NCI-H2227 treated with DMSO at 0.1 percent for 48 hours (cell line): ENCODE measurements around the gene AOC1.
"Not testable (repeated sequence)": the region's sequence is repeated elsewhere in the genome, so short reads cannot be mapped to it uniquely, and the experiment has no call there.

Source experiments
- DNase-seq: peaks from one replicate; lab custom pipeline; 2025; lab: John Stamatoyannopoulos, UW

Gene AOC1, protein sequence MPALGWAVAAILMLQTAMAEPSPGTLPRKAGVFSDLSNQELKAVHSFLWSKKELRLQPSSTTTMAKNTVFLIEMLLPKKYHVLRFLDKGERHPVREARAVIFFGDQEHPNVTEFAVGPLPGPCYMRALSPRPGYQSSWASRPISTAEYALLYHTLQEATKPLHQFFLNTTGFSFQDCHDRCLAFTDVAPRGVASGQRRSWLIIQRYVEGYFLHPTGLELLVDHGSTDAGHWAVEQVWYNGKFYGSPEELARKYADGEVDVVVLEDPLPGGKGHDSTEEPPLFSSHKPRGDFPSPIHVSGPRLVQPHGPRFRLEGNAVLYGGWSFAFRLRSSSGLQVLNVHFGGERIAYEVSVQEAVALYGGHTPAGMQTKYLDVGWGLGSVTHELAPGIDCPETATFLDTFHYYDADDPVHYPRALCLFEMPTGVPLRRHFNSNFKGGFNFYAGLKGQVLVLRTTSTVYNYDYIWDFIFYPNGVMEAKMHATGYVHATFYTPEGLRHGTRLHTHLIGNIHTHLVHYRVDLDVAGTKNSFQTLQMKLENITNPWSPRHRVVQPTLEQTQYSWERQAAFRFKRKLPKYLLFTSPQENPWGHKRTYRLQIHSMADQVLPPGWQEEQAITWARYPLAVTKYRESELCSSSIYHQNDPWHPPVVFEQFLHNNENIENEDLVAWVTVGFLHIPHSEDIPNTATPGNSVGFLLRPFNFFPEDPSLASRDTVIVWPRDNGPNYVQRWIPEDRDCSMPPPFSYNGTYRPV

DNA sequence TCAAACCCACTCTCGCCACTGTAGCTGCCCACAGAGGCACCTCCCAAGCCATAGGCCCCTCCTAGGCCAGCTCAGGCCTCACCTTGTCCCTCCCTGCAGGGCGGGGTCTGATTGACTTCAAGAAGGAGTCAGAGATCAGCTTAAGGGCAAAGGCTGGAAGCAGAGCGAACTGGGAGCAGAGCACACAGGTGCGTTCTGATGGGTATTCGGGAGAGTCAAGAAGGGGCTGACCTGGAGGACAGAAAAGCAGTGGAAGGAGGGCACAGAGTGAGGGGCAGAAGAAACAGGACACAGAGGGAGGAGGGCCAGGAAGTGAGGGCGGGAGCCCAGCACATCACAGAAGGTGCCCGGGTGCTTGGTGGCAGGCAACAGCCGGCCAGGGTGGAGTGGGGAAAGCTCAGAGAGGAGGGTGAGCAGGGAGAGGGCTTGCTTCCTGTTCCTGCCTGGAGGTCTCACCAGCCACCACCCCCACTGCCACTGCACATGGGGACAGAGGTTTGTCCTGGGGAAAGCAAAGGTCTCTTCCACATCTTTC is at the start of gene AOC1:
TSS of gene AOC1 (plus strand) at position 147 of the 535 bp plus-strand sequence. CDS start 3,954 bp downstream, outside the sequence.
- no peak for DNase-seq

DNA sequence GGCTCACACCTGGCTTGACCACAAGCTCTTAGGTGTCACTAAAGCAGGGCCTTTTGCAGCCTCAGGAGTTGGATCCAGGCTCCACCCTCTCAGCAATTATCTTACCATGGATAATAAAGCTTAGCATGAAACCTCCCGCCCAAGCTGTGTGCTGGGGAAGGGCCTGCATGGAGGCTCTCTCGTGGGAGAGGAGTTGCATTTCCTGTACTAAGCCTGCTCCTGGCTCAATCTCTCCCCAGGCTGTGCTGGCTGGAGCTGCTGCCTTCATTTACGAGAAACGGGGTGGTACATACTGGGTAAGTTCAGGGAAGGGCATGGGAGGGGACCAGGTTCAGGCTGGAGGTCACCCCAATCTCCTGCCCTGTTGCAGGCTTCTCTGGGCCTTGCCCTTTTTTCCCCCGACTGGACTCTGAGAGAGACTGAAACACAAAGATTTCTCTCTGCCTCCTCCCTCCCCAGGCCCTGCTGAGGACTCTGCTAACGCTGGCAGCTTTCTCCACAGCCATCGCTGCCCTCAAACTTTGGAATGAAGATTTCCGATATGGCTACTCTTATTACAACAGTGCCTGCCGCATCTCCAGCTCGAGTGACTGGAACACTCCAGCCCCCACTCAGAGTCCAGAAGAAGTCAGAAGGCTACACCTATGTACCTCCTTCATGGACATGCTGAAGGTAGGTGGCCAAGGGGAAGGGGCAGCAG is 49.0 kb upstream of the AOC1 start:
- no peak for DNase-seq

DNA sequence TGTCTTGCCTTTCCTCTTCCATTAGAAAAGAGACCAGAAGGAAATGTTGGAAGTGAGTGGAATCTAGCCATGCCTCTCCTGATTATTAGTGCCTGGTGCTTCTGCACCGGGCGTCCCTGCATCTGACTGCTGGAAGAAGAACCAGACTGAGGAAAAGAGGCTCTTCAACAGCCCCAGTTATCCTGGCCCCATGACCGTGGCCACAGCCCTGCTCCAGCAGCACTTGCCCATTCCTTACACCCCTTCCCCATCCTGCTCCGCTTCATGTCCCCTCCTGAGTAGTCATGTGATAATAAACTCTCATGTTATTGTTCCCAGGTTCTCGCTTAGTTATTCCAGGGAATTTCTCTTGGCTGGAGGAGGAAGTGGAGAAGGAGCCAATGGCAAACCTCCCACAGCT is 47.5 kb upstream of the AOC1 start:
- no peak for DNase-seq

DNA sequence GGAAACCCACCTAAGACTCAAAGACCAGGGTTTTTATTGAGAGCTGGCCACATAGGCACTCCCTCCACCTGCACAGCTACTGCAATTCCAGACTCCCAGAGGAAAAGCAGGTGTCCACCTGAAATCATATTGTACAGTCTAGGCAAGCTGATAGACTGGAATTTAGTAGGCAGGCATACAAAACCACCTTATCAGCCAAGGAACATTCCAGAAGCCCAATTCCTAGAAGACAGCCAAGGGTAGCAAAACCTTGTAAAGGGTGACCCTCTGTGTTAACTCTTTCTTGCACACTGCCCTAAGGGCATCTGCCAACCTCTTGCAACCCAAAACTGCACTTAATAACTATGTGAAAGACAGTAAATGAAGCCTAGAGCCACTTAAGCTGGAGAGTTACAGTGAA is 46.5 kb upstream of the AOC1 start:
- no peak for DNase-seq

GRCh38 chr7:150806454-150806853 is 45.9 kb upstream of the AOC1 start:
- DNase-seq: no peak

- DNase-seq: no peak
Observed at GRCh38 chr7:150806863-150807262, 45.5 kb upstream of the AOC1 start.

- not testable (repeated sequence) for DNase-seq
Observed at GRCh38 chr7:150807616-150808438, 44.5 kb upstream of the AOC1 start.

DNA sequence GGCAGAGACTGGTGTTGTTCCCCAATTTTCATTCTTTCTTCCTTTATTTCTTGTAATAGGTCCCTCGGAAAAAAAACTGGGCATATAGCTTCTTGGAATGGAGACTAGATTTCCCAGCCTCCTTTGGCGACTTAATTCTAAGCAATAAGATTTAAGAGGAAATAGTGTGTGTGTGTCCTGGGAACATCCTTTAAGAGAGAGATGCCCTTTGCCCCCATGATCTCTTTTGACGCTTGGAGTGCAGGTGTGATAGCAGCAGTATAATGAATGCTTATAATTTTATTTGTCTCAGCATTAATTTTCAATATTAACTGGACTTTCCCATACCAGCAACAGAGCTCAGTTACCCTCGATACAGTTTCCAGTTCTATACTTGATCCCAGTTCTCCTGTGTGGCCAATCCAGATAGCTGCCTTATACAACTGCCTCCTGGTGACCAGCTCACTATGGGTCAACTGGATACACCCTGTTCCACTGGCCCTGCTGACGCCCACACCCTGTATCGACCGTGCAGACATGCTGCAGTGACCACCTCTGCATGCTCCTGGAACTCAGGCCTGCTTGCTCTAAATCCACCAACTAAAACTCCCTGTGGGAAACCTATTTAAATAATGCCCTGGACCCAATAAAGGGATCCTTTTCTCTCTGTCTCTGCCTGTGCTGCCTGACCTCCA is 37.9 kb upstream of the AOC1 start:
- DNase-seq: no peak

DNA sequence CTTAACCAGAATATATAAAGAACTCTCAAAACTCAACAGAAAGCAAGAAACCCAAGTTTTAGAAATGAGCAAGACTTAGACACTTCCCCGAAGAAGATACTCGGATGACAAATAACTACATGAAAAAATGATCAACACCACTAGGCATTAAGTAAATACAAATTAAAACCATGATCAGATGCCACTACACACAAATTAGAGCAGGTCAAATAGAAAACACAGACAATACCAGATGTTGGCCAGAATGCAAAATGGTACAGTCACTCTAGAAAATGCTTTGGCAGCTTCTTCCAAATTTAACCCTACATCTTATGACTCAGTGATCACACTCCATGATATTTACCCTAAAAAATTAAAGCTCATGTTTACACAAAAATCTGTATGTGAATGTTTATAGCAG is 33.3 kb upstream of the AOC1 start:
- no peak for DNase-seq

DNA sequence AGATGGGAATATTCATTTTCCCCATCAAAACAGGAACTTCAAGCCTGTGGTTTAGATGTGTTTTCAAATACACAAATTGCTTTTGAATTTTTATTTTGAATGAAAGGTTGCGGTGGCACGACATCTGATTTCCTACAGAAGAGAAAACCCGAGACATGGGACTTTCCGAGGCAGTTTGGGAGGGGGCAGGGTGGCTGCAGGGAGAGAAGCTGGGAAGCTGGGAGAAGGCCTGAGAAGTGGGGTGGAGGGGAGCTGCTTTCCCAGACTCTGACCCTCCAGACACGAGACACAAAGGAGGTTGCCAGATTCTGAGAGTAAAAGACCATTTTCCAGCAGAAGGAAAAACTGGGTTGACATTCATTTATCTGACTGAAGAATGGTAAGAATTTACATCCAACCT is 32.2 kb upstream of the AOC1 start:
- no peak for DNase-seq

DNA sequence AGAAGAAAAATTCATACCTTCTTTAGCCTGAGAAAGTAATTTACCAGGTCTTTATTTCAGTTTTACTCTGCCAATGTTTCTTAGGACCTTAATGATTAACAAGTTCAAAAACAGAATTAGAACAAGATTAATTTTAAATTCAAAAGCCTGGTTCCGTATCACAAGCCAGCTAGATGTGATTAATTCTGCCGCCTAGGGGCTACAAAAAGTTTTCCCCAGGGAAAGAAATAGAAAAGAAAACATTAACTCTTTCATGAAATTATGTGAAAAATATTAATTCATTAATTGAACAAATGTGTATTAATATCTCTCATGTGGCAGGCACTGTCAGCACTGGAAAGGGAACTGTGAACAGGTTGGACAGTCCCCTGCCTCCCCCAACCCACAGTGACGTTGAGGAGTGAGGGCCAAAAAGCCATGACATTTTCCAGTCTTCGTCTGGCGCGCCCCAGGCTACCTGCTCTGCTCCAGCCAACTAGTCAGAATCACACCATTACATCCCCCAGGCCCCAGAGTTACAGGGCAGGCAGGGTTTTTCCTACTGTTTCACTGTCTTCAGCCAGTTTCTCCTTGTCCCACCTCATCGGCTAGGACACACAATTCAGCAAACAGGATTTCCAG is 31.6 kb upstream of the AOC1 start:
- no peak for DNase-seq

DNA sequence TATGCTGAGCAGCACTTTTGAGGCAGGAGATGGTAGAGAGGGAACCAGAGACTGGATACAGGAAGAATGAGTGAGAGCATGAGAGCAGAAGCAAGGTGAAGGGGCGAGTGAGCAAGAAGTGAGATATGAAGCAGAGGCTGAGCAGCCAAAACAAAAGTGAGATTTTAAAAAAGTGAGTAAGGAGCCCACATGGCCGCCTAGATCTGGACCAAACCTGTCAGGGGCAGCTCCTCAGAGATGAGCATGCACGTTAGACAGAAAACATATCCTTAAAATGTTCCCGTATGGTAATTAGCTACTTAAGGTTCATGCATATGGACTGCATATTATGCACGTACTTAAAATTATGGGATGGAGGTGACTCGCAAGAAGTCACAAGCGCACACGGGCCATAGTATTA is 29.3 kb upstream of the AOC1 start:
- DNase-seq: no peak

- DNase-seq: no peak
Observed at GRCh38 chr7:150823484-150824126, 28.7 kb upstream of the AOC1 start.

GRCh38 chr7:150824379-150825177 is 27.7 kb upstream of the AOC1 start:
- DNase-seq: no peak

DNA sequence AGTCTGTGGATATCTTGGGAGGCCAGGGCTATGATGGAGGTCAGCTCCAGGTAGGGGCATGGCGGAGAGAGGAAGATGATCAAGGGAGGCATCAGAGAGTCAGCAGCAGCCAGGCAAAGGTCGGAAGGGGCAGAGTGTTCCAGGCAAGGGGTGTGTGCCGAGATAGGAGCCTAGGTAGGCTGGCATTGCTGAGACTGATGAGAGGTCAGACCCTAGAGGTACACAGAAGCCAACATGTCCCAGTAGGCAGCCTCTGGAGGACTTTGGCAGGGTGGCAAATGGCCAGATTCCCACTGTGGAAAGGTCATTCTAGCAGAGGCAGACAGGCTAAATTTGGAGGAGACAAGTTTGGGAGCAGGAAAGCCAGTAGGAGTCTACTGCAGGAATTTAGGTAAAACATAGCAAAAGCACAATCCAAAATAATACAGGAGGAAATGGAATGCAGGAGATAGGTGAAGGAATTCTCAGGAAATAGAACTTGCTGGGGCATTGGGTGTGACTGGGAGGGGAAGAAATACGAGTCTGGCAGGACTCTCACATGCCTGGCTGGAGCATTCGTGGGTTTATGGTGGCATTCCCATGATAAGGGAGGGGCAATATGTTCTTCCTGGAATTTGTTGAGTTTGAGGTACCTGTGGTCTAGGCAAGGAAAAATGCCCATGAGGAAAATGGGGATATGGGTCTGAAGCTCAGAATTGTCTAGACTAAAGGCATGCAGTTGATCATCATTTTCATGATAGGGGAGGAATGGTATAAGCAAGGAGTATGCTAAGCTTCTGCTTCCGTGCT is 26.1 kb upstream of the AOC1 start:
- DNase-seq: no peak

DNA sequence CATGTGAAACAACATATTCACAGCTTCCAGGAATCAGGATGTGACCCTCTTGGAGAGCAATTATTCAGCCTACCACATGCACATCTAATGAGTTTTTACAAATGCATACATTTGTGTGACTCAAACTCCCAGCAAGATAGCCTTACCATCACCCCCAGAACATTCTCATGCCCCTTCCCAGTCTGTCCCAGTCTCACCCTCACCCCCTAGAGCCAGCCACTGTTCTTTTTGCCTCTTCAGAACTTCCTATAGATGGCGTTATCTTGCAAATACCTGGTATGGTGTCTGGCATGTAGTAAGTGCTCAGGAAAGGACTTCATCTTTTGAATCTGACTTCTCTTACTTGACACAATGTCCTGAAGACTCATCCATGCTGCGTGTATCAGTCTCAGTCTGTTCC is 23.9 kb upstream of the AOC1 start:
- DNase-seq: no peak

DNA sequence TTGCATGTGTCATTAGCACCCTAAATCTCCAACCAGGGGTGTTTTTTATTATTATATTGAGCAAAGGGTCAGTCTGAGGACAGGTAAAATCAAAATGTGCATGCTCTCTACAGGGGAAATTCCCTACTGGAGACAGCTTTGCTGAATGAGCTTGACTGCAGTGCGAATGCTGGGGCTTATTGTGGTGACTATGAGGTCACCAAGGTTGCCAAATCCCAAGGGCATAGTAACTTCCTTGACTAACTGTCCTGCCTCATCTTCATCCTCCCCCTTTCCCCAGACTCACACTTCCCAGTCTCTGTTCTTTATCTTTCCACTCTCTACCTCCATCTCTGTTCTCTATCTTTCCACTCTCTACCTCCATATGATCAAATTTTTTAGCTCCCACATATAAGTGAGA is 22.9 kb upstream of the AOC1 start:
- no peak for DNase-seq

DNA sequence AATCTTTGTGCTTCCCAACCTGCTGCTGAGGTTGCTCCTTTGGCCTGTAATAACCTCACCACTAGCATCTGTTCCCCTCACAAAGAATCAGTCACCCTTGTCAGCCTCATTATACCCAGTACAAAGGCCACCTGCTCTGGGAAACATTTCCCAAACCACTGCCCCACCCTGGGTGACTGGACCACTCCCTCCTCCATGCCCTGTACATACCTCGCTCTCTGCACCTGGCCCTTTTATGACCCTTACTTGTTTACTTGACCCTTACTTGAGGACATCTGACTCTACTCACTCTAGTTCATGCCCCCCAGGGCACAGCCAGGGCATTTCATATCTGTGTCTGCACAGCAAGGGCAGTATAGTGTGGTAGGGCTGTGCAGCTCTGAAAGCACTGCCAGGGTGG is 21.4 kb upstream of the AOC1 start:
- no peak for DNase-seq
